BJ (cell line): ENCODE results near the gene ZNF862. TPM values are rescaled to one million over a fixed set of nuclear protein-coding genes. Genes with fewer than 3 reads are reported as not detected.
"Not testable (repeated sequence)": the region's sequence is repeated elsewhere in the genome, so short reads cannot be mapped to it uniquely, and the experiment has no call there.

Experiments
- CTCF ChIA-PET: fragments of 350-600 bp; formaldehyde crosslinking; extraction: SDS; loops from one replicate; lab custom pipeline; 2021; ENCODE audit warnings: antibody characterized with exemption, inconsistent platforms; lab: Yijun Ruan, JAX
- POLR2A ChIA-PET: fragments of 300-600 bp; sonication (Branson Sonifier 250); formaldehyde crosslinking; extraction: SDS; loops from one replicate; lab custom pipeline; 2021; ENCODE audit warnings: antibody characterized with exemption; lab: Charles Lee
- DNase-seq: peaks from one replicate; pipeline ENCODE4 v3.0.0-alpha.2; 2011; ENCODE audit warnings: low read depth
- H3K27me3 ChIP-seq: 2 replicates; pipeline ENCODE4 v1.6.0; 2011; ENCODE audit warnings: low read length; ENCODE audit not compliant: control insufficient read depth, insufficient read depth
- H3K36me3 ChIP-seq: 2 replicates; pipeline ENCODE4 v1.5.1; 2011; ENCODE audit warnings: low read length; ENCODE audit not compliant: control insufficient read depth, insufficient read depth
- H3K4me3 ChIP-seq: 2 replicates; pipeline ENCODE4 v1.5.1; 2011; ENCODE audit warnings: low read depth, mild to moderate bottlenecking, control low read depth, low read length
- CTCF ChIP-seq: IDR thresholded peaks from 2 replicates; pipeline ENCODE4 v1.5.1; 2011; ENCODE audit warnings: low read depth, mild to moderate bottlenecking, control low read depth, inconsistent platforms, low read length, moderate library complexity; ENCODE audit not compliant: insufficient read depth
- polyA plus RNA-seq: library from polyadenylated mRNA; depleted of rRNA; stranded (reverse); fragments of >200 nt; gene quantifications from 2 replicates; pipeline ENCODE4 v1.2.3, GENCODE V29; 2011; rRNA removed
- small RNA-seq: library from RNA; depleted of rRNA; stranded (forward); fragments of <200 nt; gene quantifications from one replicate; pipeline ENCODE3, GENCODE V24; 2012; ENCODE audit warnings: low replicate concordance, low read depth; ENCODE audit not compliant: insufficient read length

Gene ZNF862
- polyA plus RNA-seq, 1 experiment = 20.4 TPM

GRCh38 chr7:149886018-149886415, 47.8 kb downstream of the ZNF862 start:
- no peak for TF ChIP-seq CTCF
- no peak for DNase-seq
- POLR2A ChIA-PET = no interaction called here
- CTCF ChIA-PET = no interaction called here
- Histone ChIP-seq H3K27me3 (no peaks in the 10 kb centered on the region), H3K4me3 (no peak overlapping the region), H3K36me3 (no peaks in the 10 kb centered on the region)

GRCh38 chr7:149887311-149887710, 49.1 kb downstream of the ZNF862 start:
- no peak overlapping the region for H3K4me3 ChIP-seq
- CTCF ChIA-PET = no interaction called here
- POLR2A ChIA-PET = no interaction called here
- no peaks in the 10 kb centered on the region for H3K36me3 ChIP-seq
- TF ChIP-seq CTCF = no peak
- no peaks in the 10 kb centered on the region for H3K27me3 ChIP-seq
- no peak for DNase-seq

- POLR2A ChIA-PET, H3K36me3 ChIP-seq, CTCF ChIA-PET, H3K4me3 ChIP-seq, DNase-seq, H3K27me3 ChIP-seq: not testable (repeated sequence)
These were observed 52.5 kb downstream of the ZNF862 start for GRCh38 chr7:149890715-149891114.

- H3K4me3 ChIP-seq, H3K27me3 ChIP-seq, CTCF ChIA-PET, H3K36me3 ChIP-seq, POLR2A ChIA-PET, DNase-seq: not testable (repeated sequence)
These were observed 56.8 kb downstream of the ZNF862 start for GRCh38 chr7:149894957-149895356.

- H3K4me3 ChIP-seq, DNase-seq, H3K36me3 ChIP-seq, CTCF ChIA-PET, H3K27me3 ChIP-seq, POLR2A ChIA-PET: not testable (repeated sequence)
These were observed 69.7 kb downstream of the ZNF862 start for GRCh38 chr7:149907776-149908376.

- DNase-seq, H3K27me3 ChIP-seq, CTCF ChIA-PET, H3K4me3 ChIP-seq, POLR2A ChIA-PET, H3K36me3 ChIP-seq: not testable (repeated sequence)
These were observed 72.0 kb downstream of the ZNF862 start for GRCh38 chr7:149910219-149910618.

- CTCF ChIA-PET, H3K36me3 ChIP-seq, H3K27me3 ChIP-seq, POLR2A ChIA-PET, DNase-seq, H3K4me3 ChIP-seq: not testable (repeated sequence)
These were observed 74.0 kb downstream of the ZNF862 start for GRCh38 chr7:149912126-149912525.

Small RNA genes lying within 50 kb of the gene (small RNA-seq; reads per million reads assigned to genes)
- not detected for gene AC093458.1

Other genes starting within 250 kb of the ZNF862 start
- gene ZNF467, start 64.8 kb upstream of the ZNF862 start, polyA plus RNA-seq = 0.92 and 1.6 TPM in 2 replicates
- 10.7 and 17.7 TPM in 2 replicates for gene ATP6V0E2, start 35.6 kb downstream of the ZNF862 start, polyA plus RNA-seq